Measurements from ENCODE around the gene ZNF83. TPM values are rescaled to one million over a fixed set of nuclear protein-coding genes. Genes with fewer than 3 reads are reported as not detected.
A peak's percentile ranks its signal among the peaks of the same experiment; 100 is the strongest.
"Not testable (repeated sequence)": the region's sequence is repeated elsewhere in the genome, so short reads cannot be mapped to it uniquely, and the experiment has no call there.

Gene ZNF83
- total RNA-seq, 1 donor from 2014 or later = 40.0 TPM

DNA sequence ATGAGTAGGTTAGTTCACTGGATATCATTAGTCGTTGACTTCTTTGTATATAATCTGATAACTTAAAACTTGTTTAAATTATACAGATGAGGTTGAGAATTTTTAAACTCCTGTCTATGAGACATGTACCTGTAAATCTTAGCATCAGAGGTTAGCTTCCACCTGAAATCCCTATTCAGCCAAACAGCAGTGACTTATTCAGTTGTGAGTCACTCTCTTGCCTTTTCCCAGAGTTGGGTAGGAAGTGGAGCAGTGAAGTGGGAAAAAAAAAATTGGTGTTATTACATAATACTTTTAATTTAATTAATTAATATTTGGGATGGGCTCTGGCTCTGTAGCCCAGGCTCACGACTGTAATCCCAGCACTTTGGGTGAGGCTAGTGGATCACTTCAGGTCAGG lies 35.2 kb downstream of the ZNF83 start:
- H3K27ac Mint-ChIP-seq (ENCODE audit: unreplicated experiment) = no peak overlapping the region
- peaks cover 18% of the 10 kb centered on the region for H3K36me3 Mint-ChIP-seq (ENCODE audit: low read depth, unreplicated experiment)
- peak overlapping the region; percentile 42 for H3K4me3 Mint-ChIP-seq (ENCODE audit: unreplicated experiment)

GRCh38 chr19:52601974-52602366 lies 36.2 kb downstream of the ZNF83 start:
- not testable (repeated sequence) for H3K4me1 Mint-ChIP-seq (ENCODE audit: unreplicated experiment); DNase-seq (ENCODE audit: low spot score); H3K9me3 Mint-ChIP-seq (ENCODE audit: unreplicated experiment); H3K27me3 Mint-ChIP-seq (ENCODE audit: unreplicated experiment)
- H3K36me3 Mint-ChIP-seq (ENCODE audit: low read depth, unreplicated experiment) = peaks cover 26% of the 10 kb centered on the region
- peak overlapping the region; percentile 93 for H3K4me3 Mint-ChIP-seq (ENCODE audit: unreplicated experiment)
- H3K27ac Mint-ChIP-seq (ENCODE audit: unreplicated experiment) = peak overlapping the region; percentile 12

More for the DNA sequence above, 35.2 kb downstream of the ZNF83 start:
- no peak for DNase-seq (ENCODE audit: low spot score)
- Mint-ChIP-seq H3K4me1 (ENCODE audit: unreplicated experiment) (peaks cover 6% of the 10 kb centered on the region), H3K9me3 (ENCODE audit: unreplicated experiment) (no peaks in the 10 kb centered on the region), H3K27me3 (ENCODE audit: unreplicated experiment) (peaks cover 4% of the 10 kb centered on the region)
- no peak for TF ChIP-seq CTCF (IDR thresholded peaks at IDR 0.05; ENCODE audit: unreplicated experiment)

DNA sequence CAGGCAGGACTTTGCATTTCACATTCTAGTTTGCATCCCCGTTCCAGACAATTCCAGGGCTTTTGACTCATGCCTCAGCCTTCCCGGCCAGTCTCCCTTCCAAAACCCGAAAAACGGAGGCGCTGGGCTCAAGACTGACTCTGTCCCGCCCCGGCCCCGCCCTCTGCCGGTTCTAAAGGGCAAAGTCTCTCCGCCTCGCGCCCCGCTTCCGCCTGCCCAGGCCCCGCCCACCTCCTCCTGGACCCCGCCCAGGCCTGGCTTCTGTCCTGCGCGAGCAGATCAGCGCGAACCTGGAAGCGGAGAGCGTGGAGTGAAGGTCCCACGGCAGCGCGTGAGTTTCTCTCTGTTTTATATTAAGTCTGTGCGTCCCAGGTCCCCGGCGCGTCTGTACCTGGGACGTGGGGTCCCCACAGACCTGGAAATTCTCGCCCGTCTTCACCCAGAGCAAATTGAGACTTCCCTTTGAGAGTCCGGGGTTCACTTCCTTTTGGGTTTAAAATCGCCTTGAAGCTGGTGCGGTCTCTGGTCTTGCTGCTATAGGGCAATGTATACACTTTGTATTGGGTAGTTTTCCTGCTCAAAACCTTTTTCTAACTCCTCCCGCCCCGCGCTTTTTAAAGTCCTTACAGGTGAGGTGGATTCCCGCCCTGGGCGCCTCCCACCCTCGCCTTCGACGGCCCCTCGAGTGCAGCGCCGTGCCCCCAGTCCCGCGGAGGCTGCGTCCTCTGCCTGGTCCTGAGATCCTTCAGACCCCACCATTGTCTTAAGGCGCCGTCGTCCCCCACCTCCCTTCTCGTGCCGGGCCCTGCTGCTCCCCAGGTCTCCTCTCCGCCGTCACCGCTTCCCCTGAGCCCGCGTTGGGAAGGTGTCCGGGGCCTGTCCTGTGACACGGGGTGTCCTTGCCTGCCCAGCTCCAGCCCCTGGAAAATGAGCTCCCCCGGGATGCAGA lies 36.9 kb downstream of the ZNF83 start:
- H3K4me3 Mint-ChIP-seq (ENCODE audit: unreplicated experiment) = peak overlapping the region; percentile 93
- H3K4me1 Mint-ChIP-seq (ENCODE audit: unreplicated experiment) = peaks cover 6% of the 10 kb centered on the region
- H3K27me3 Mint-ChIP-seq (ENCODE audit: unreplicated experiment) = peaks cover 5% of the 10 kb centered on the region
- peak; percentile 93 for DNase-seq (ENCODE audit: low spot score)
- no peaks in the 10 kb centered on the region for H3K9me3 Mint-ChIP-seq (ENCODE audit: unreplicated experiment)
- no peak overlapping the region for H3K27ac Mint-ChIP-seq (ENCODE audit: unreplicated experiment)
- peak; percentile 27 for TF ChIP-seq CTCF (IDR thresholded peaks at IDR 0.05; ENCODE audit: unreplicated experiment)
- peaks cover 31% of the 10 kb centered on the region for H3K36me3 Mint-ChIP-seq (ENCODE audit: low read depth, unreplicated experiment)

- Mint-ChIP-seq H3K36me3 (ENCODE audit: low read depth, unreplicated experiment) (peaks cover 37% of the 10 kb centered on the region), H3K27ac (ENCODE audit: unreplicated experiment) (no peak overlapping the region), H3K27me3 (ENCODE audit: unreplicated experiment) (peaks cover 5% of the 10 kb centered on the region), H3K9me3 (ENCODE audit: unreplicated experiment) (no peaks in the 10 kb centered on the region), H3K4me1 (ENCODE audit: unreplicated experiment) (peaks cover 6% of the 10 kb centered on the region), H3K4me3 (ENCODE audit: unreplicated experiment) (peak overlapping the region; percentile 93)
- TF ChIP-seq CTCF (IDR thresholded peaks at IDR 0.05; ENCODE audit: unreplicated experiment) = no peak
- DNase-seq (ENCODE audit: low spot score) = peak; percentile 18
Observed at GRCh38 chr19:52600639-52601024, 37.5 kb downstream of the ZNF83 start.

DNA sequence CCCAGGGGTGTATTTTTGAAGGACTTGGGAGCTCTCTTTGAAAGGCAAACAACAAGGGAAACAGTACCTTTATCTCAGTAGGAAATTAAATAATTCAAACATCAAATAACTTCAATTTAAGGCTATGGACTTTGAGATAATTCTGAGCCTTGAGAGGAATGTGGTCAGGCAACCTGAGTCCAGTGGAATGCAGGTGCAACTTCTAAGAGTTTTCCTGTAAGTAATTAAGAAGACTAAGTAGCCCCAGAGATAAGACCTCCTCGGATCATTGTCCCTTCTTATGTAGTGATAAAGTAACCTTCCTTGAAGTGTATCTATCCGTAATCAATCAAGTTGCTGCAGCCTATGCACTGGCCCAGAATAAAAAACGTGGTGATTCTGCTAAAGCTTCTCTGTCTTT lies 38.9 kb downstream of the ZNF83 start:
- Mint-ChIP-seq H3K9me3 (ENCODE audit: unreplicated experiment) (no peaks in the 10 kb centered on the region), H3K4me1 (ENCODE audit: unreplicated experiment) (peaks cover 6% of the 10 kb centered on the region), H3K27me3 (ENCODE audit: unreplicated experiment) (peaks cover 7% of the 10 kb centered on the region), H3K27ac (ENCODE audit: unreplicated experiment) (no peak overlapping the region), H3K36me3 (ENCODE audit: low read depth, unreplicated experiment) (peaks cover 36% of the 10 kb centered on the region), H3K4me3 (ENCODE audit: unreplicated experiment) (no peak overlapping the region)
- no peak for TF ChIP-seq CTCF (IDR thresholded peaks at IDR 0.05; ENCODE audit: unreplicated experiment)
- DNase-seq (ENCODE audit: low spot score) = no peak

DNA sequence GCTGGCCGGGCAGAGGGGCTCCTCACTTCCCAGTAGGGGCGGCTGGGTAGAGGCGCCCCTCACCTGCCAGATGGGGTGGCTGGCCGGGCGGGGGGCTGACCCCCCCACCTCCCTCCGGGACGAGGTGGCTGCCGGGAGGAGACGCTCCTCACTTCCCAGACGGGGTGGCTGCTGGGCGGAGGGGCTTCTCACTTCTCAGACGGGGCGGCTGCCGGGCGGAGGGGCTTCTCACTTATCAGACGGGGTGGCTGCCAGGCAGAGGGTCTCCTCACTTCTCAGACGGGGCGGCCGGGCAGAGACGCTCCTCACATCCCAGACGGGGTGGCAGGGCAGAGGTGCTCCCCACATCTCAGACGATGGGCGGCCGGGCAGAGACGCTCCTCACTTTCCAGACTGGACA lies 44.7 kb downstream of the ZNF83 start:
- not testable (repeated sequence) for H3K27ac Mint-ChIP-seq (ENCODE audit: unreplicated experiment); DNase-seq (ENCODE audit: low spot score); H3K4me3 Mint-ChIP-seq (ENCODE audit: unreplicated experiment); H3K27me3 Mint-ChIP-seq (ENCODE audit: unreplicated experiment); H3K9me3 Mint-ChIP-seq (ENCODE audit: unreplicated experiment); H3K4me1 Mint-ChIP-seq (ENCODE audit: unreplicated experiment)
- H3K36me3 Mint-ChIP-seq (ENCODE audit: low read depth, unreplicated experiment) = peaks cover 38% of the 10 kb centered on the region

Data from endothelial cell (in vitro differentiated cells).